Measurements from ENCODE around the gene TNS3. TPM values are rescaled to one million over a fixed set of nuclear protein-coding genes. Genes with fewer than 3 reads are reported as not detected.

The TNS3 gene
- total RNA-seq, 1 experiment from 2014 or later, result 9.5 TPM

- peaks cover 5 to 12% (median 10%) of the 10 kb centered on the region in 3 experiments; a peak in 4 of 7 replicates for H3K36me3 Mint-ChIP-seq (ENCODE audit: insufficient read depth in 1 of 3, low read depth in 3 of 3)
- Histone ChIP-seq H3K23me2 (ENCODE audit: insufficient read length, low read depth, low read length, poor library complexity, severe bottlenecking) (no peaks in the 10 kb centered on the region), H3K4me2 (ENCODE audit: insufficient read depth, insufficient read length, low read length) (no peak overlapping the region), H2BK20ac (ENCODE audit: low read depth, low read length, poor library complexity, severe bottlenecking) (no peak overlapping the region), H3K14ac (ENCODE audit: insufficient read depth, low read length) (no peak overlapping the region), H3K9me3 (ENCODE audit: control insufficient read depth, low read depth, low read length) (no peaks in the 10 kb centered on the region), H2BK5ac (ENCODE audit: insufficient read length, low read length) (no peak overlapping the region), H4K8ac (replicated peaks; ENCODE audit: insufficient read length, low read depth, low read length) (no peak overlapping the region), H4K91ac (ENCODE audit: insufficient read length, low read depth, low read length) (no peak overlapping the region), H3T11ph (ENCODE audit: low read length) (no peak overlapping the region), H3K4ac (ENCODE audit: low read depth, low read length) (no peak overlapping the region), H3K56ac (ENCODE audit: insufficient read length, low read depth, low read length) (no peak overlapping the region), H3K79me2 (ENCODE audit: insufficient read depth, low read length) (no peaks in the 10 kb centered on the region), H3K27ac (ENCODE audit: insufficient read length, low read depth, low read length) (no peak overlapping the region), H4K20me1 (ENCODE audit: control insufficient read depth, insufficient read depth, insufficient read length) (no peaks in the 10 kb centered on the region), H3K79me1 (ENCODE audit: insufficient read depth, low read depth, low read length, poor library complexity, severe bottlenecking) (no peaks in the 10 kb centered on the region), H3K23ac (ENCODE audit: insufficient read length, low read depth, low read length) (no peak overlapping the region), H2BK120ac (ENCODE audit: low read depth, low read length, poor library complexity, severe bottlenecking) (no peak overlapping the region), H3K9ac (ENCODE audit: extremely low read depth, insufficient read length, low read length) (no peak overlapping the region), H3K18ac (ENCODE audit: insufficient read length, low read depth, low read length) (no peak overlapping the region), H2AK5ac (ENCODE audit: insufficient read length, low read length) (no peak overlapping the region), H2BK15ac (ENCODE audit: low read depth, low read length) (no peak overlapping the region), H4K5ac (ENCODE audit: insufficient read length, low read depth, low read length) (no peak overlapping the region), H2AFZ (ENCODE audit: low read length) (no peak overlapping the region), H3K27me3 (ENCODE audit: insufficient read depth, low read length) (no peaks in the 10 kb centered on the region), H2BK12ac (ENCODE audit: insufficient read length, low read depth, low read length) (no peak overlapping the region), H3K4me1 (ENCODE audit: insufficient read depth, low read length) (no peaks in the 10 kb centered on the region)
- no peaks in the 10 kb centered on the region for H3K4me1 Mint-ChIP-seq
- no peak overlapping the region for H3K4me3 Mint-ChIP-seq
- no peak overlapping the region for H3K27ac Mint-ChIP-seq
- H3K9me3 Mint-ChIP-seq, result no peaks in the 10 kb centered on the region; a peak in 1 of 5 replicates
- TF ChIP-seq CTCF (conservative IDR thresholded peaks at IDR 0.05), result no peak
- no peak for DNase-seq
- no CpG with 5 or more reads among the region's 6 CpGs for WGBS (ENCODE audit: extremely low coverage, insufficient read length, low lambda C conversion rate)
- H3K27me3 Mint-ChIP-seq (ENCODE audit: low read depth), result no peaks in the 10 kb centered on the region
Measured at GRCh38 chr7:47278043-47278442, 303.9 kb downstream of the TNS3 start.
